PC-3 (cell line): Measurements from ENCODE around the gene NEO1.

ENCODE experiments used
- EZH2 ChIP-seq: fragments of 300-600 bp; sonication (generic); IDR thresholded peaks from one replicate; pipeline ENCODE4 v1.6.1; 2017; ENCODE audit warnings: antibody characterized with exemption, mild to moderate bottlenecking, low read length; ENCODE audit not compliant: unreplicated experiment
- EZH2phosphoT487 ChIP-seq: fragments of 300-600 bp; sonication (generic); IDR thresholded peaks from 2 replicates; pipeline ENCODE4 v1.6.1; 2018; ENCODE audit warnings: mild to moderate bottlenecking, antibody characterized with exemption, low read length, borderline replicate concordance
- TF ChIP-seq, protein P1 (sequence below): fragments of 300-600 bp; sonication (generic); conservative IDR thresholded peaks from 2 replicates; pipeline ENCODE4 v1.5.1; 2017; ENCODE audit warnings: antibody characterized with exemption, low read depth, mild to moderate bottlenecking, low read length

- TF ChIP-seq, protein P1, sequence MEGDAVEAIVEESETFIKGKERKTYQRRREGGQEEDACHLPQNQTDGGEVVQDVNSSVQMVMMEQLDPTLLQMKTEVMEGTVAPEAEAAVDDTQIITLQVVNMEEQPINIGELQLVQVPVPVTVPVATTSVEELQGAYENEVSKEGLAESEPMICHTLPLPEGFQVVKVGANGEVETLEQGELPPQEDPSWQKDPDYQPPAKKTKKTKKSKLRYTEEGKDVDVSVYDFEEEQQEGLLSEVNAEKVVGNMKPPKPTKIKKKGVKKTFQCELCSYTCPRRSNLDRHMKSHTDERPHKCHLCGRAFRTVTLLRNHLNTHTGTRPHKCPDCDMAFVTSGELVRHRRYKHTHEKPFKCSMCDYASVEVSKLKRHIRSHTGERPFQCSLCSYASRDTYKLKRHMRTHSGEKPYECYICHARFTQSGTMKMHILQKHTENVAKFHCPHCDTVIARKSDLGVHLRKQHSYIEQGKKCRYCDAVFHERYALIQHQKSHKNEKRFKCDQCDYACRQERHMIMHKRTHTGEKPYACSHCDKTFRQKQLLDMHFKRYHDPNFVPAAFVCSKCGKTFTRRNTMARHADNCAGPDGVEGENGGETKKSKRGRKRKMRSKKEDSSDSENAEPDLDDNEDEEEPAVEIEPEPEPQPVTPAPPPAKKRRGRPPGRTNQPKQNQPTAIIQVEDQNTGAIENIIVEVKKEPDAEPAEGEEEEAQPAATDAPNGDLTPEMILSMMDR: no peak
- TF ChIP-seq EZH2phosphoT487 (no peak), EZH2 (no peak)
These were observed 91.5 kb downstream of the NEO1 start for GRCh38 chr15:73143763-73144155.
